GM19468 (cell line): ENCODE measurements around the gene ELOVL6.
"Not testable (repeated sequence)": the region's sequence is repeated elsewhere in the genome, so short reads cannot be mapped to it uniquely, and the experiment has no call there.

Experiments
- ATAC-seq: cut with Tn5 transposase; IDR thresholded peaks from one replicate; pipeline ENCODE4 v1.9.1; 2021; ENCODE audit warnings: mild to moderate bottlenecking, moderate library complexity, moderate number of reproducible peaks; ENCODE audit not compliant: unreplicated experiment; ENCODE audit errors: extremely low read depth

Gene ELOVL6

GRCh38 chr4:110198435-110199416 lies at the start of gene ELOVL6:
Gene ELOVL6 (minus strand): TSS chr4:110198615. CDS start chr4:110198335, 280 bp downstream.
- ATAC-seq: no peak

GRCh38 chr4:110248100-110248499 lies 49.7 kb upstream of the ELOVL6 start:
- no peak for ATAC-seq

GRCh38 chr4:110247591-110247990 lies 49.2 kb upstream of the ELOVL6 start:
- ATAC-seq: no peak

- no peak for ATAC-seq
Measured at GRCh38 chr4:110245577-110245976, 47.2 kb upstream of the ELOVL6 start.

GRCh38 chr4:110236324-110236723 lies 37.9 kb upstream of the ELOVL6 start:
- no peak for ATAC-seq

- ATAC-seq: not testable (repeated sequence)
Measured at GRCh38 chr4:110233581-110233980, 35.2 kb upstream of the ELOVL6 start.

GRCh38 chr4:110231869-110232268 lies 33.5 kb upstream of the ELOVL6 start:
- ATAC-seq: no peak

- no peak for ATAC-seq
Measured at GRCh38 chr4:110229266-110229665, 30.9 kb upstream of the ELOVL6 start.

- ATAC-seq: no peak
Measured at GRCh38 chr4:110224812-110225211, 26.4 kb upstream of the ELOVL6 start.

GRCh38 chr4:110224142-110224541 lies 25.7 kb upstream of the ELOVL6 start:
- no peak for ATAC-seq

- not testable (repeated sequence) for ATAC-seq
Measured at GRCh38 chr4:110218935-110219334, 20.5 kb upstream of the ELOVL6 start.

GRCh38 chr4:110217181-110217580 lies 18.8 kb upstream of the ELOVL6 start:
- not testable (repeated sequence) for ATAC-seq

- no peak for ATAC-seq
Measured at GRCh38 chr4:110216129-110216528, 17.7 kb upstream of the ELOVL6 start.

- no peak for ATAC-seq
Measured at GRCh38 chr4:110211770-110212061, 13.3 kb upstream of the ELOVL6 start.

- ATAC-seq: peak; percentile 79
Measured at GRCh38 chr4:110211007-110211769, 12.8 kb upstream of the ELOVL6 start.

- no peak for ATAC-seq
Measured at GRCh38 chr4:110208419-110208818, 10.0 kb upstream of the ELOVL6 start.

- no peak for ATAC-seq
Measured at GRCh38 chr4:110207233-110207632, 8.8 kb upstream of the ELOVL6 start.

GRCh38 chr4:110202024-110202423 lies 3.6 kb upstream of the ELOVL6 start:
- ATAC-seq: no peak

GRCh38 chr4:110201502-110201901 lies 3.1 kb upstream of the ELOVL6 start:
- no peak for ATAC-seq

GRCh38 chr4:110200689-110201088 lies 2.3 kb upstream of the ELOVL6 start:
- ATAC-seq: no peak

GRCh38 chr4:110198049-110198434 lies 373 bp downstream of the ELOVL6 start:
- no peak for ATAC-seq
